Progenitor cell of endocrine pancreas (in vitro differentiated cells): ENCODE data around the gene C19orf12. TPM values are rescaled to one million over a fixed set of nuclear protein-coding genes. Genes with fewer than 3 reads are reported as not detected.

Source experiments
- DNase-seq: peaks from one replicate; pipeline ENCODE4 v3.0.0; 2021; ENCODE audit warnings: low spot score; ENCODE audit not compliant: unreplicated experiment
- H3K27ac Mint-ChIP-seq: 2 replicates; pipeline ENCODE4 v1.8.0; 2021; ENCODE audit warnings: mild to moderate bottlenecking, moderate library complexity, mixed read lengths
- H3K27me3 Mint-ChIP-seq: 2 replicates; pipeline ENCODE4 v1.8.0; 2021; ENCODE audit warnings: mixed read lengths
- H3K36me3 Mint-ChIP-seq: 2 replicates; pipeline ENCODE4 v1.8.0; 2022; ENCODE audit warnings: mixed read lengths; ENCODE audit not compliant: insufficient read depth
- H3K4me1 Mint-ChIP-seq: 2 replicates; pipeline ENCODE4 v1.8.0; 2021; ENCODE audit warnings: low read depth, mixed read lengths
- H3K4me3 Mint-ChIP-seq: 2 replicates; pipeline ENCODE4 v1.8.0; 2021; ENCODE audit warnings: low read depth, mild to moderate bottlenecking, moderate library complexity, mixed read lengths
- H3K9me3 Mint-ChIP-seq: 2 replicates; pipeline ENCODE4 v1.8.0; 2021; ENCODE audit warnings: low read depth, mixed read lengths
- CTCF ChIP-seq: fragments of 200-600 bp; sonication (generic); IDR thresholded peaks from one replicate; pipeline ENCODE4 v1.5.0; 2021; ENCODE audit warnings: antibody characterized with exemption, mild to moderate bottlenecking; ENCODE audit not compliant: unreplicated experiment
- total RNA-seq: library from RNA; stranded (reverse); gene quantifications from 2 replicates; pipeline ENCODE4 v1.2.1, GENCODE V29; 2021

C19orf12 gene
- total RNA-seq, 1 donor from 2014 or later: 37.6 TPM

GRCh38 chr19:29695765-29696564 lies 19.1 kb downstream of the C19orf12 start:
- TF ChIP-seq CTCF: no peak
- H3K36me3 Mint-ChIP-seq: no peaks in the 10 kb centered on the region
- DNase-seq: no peak
- no peaks in the 10 kb centered on the region for H3K9me3 Mint-ChIP-seq
- H3K4me1 Mint-ChIP-seq: no peaks in the 10 kb centered on the region
- no peaks in the 10 kb centered on the region for H3K27me3 Mint-ChIP-seq
- H3K27ac Mint-ChIP-seq: no peak overlapping the region
- no peak overlapping the region for H3K4me3 Mint-ChIP-seq

GRCh38 chr19:29694669-29695627 lies 20.1 kb downstream of the C19orf12 start:
- H3K9me3 Mint-ChIP-seq: no peaks in the 10 kb centered on the region
- H3K4me1 Mint-ChIP-seq: no peaks in the 10 kb centered on the region
- no peak overlapping the region for H3K4me3 Mint-ChIP-seq
- no peaks in the 10 kb centered on the region for H3K36me3 Mint-ChIP-seq
- TF ChIP-seq CTCF: peak; percentile 94
- no peaks in the 10 kb centered on the region for H3K27me3 Mint-ChIP-seq
- H3K27ac Mint-ChIP-seq: peak overlapping the region; percentile 9
- peak; percentile 68 for DNase-seq

GRCh38 chr19:29694161-29694560 lies 20.9 kb downstream of the C19orf12 start:
- TF ChIP-seq CTCF: no peak
- H3K4me3 Mint-ChIP-seq: no peak overlapping the region
- H3K9me3 Mint-ChIP-seq: no peaks in the 10 kb centered on the region
- no peaks in the 10 kb centered on the region for H3K27me3 Mint-ChIP-seq
- H3K36me3 Mint-ChIP-seq: peaks cover 2% of the 10 kb centered on the region
- peaks cover 3% of the 10 kb centered on the region for H3K4me1 Mint-ChIP-seq
- no peak overlapping the region for H3K27ac Mint-ChIP-seq
- no peak for DNase-seq

DNA sequence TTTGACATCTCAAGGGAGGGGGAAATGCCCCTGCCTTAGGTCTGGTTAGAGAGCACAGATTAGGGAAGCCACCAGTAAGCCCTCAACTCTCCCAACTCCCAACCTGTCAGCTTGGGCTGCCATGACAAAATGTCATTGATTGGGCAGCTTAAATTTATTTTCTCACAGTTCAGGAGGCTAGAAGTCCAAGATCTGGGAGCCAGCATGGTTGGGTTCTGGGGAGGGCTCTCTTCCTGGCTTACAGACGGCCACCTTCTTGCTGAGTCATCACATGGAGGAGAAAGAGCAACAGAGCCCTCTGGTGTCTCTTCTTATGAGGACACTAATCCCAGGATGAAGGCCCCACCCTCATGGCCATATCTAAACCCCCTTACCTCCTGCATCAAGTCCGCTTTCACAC lies 24.2 kb downstream of the C19orf12 start:
- DNase-seq: no peak
- peak; percentile 50 for TF ChIP-seq CTCF
- H3K4me1 Mint-ChIP-seq: peaks cover 3% of the 10 kb centered on the region
- peak overlapping the region; percentile 49 for H3K27ac Mint-ChIP-seq
- H3K36me3 Mint-ChIP-seq: peaks cover 2% of the 10 kb centered on the region
- H3K27me3 Mint-ChIP-seq: no peaks in the 10 kb centered on the region
- no peaks in the 10 kb centered on the region for H3K9me3 Mint-ChIP-seq
- no peak overlapping the region for H3K4me3 Mint-ChIP-seq

GRCh38 chr19:29687897-29688728 lies 26.9 kb downstream of the C19orf12 start:
- Mint-ChIP-seq H3K27me3 (no peaks in the 10 kb centered on the region), H3K4me1 (peaks cover 3% of the 10 kb centered on the region), H3K36me3 (peaks cover 2% of the 10 kb centered on the region), H3K9me3 (no peaks in the 10 kb centered on the region), H3K27ac (no peak overlapping the region), H3K4me3 (no peak overlapping the region)
- no peak for TF ChIP-seq CTCF
- DNase-seq: no peak
